ENCODE results near the gene TMEM82. TPM values are rescaled to one million over a fixed set of nuclear protein-coding genes. Genes with fewer than 3 reads are reported as not detected.

The TMEM82 gene
- total and polyA plus RNA-seq, 4 donors, result not detected

GRCh38 chr1:15758343-15758931 lies 16.1 kb downstream of the TMEM82 start, which contains the start of gene FBLIM1:
Gene FBLIM1 (plus strand): TSS chr1:15758795. CDS start chr1:15764984, 6,189 bp downstream.
- Histone ChIP-seq H3K36me3 (ENCODE audit: control insufficient read depth in 4 of 4, insufficient read depth in 4 of 4, low read length in 4 of 4) (no peaks in the 10 kb centered on the region), H3K9ac (ENCODE audit: insufficient read depth in 1 of 2, low read length in 2 of 2) (peak within 1 kb of the TSS; percentile 39 to 65), H3K27ac (ENCODE audit: low read depth in 1 of 2, low read length in 1 of 2) (peak within 1 kb of the TSS; percentile 80 to 84), H3K4me1 (ENCODE audit: control insufficient read depth in 5 of 5, insufficient read depth in 5 of 5, low read length in 5 of 5) (peaks cover 0 to 38% (median 12%) of the 10 kb centered on the region in 5 donors), H3K9me3 (ENCODE audit: control insufficient read depth in 4 of 4, insufficient read depth in 3 of 4, low read length in 3 of 4) (no peaks in the 10 kb centered on the region), H3K4me3 (peak within 1 kb of the TSS; percentile 63), H3K27me3 (ENCODE audit: control insufficient read depth in 3 of 3, insufficient read depth in 3 of 3, low read length in 2 of 3) (no peaks in the 10 kb centered on the region)
- DNase-seq (peak; percentile 43 to 71 (median 67)), ATAC-seq (ENCODE audit: insufficient read depth, low FRiP score) (no peak)
- 3% methylated on average over 34 to 58 of the region's 58 CpGs for WGBS, 2 donors
- no peak for TF ChIP-seq CTCF (IDR thresholded peaks at IDR 0.05; ENCODE audit: control extremely low read depth, extremely low read depth)

GRCh38 chr1:15758953-15759661 lies 16.8 kb downstream of the TMEM82 start:
- peak overlapping the region; percentile 39 to 65 for H3K9ac ChIP-seq (ENCODE audit: insufficient read depth in 1 of 2, low read length in 2 of 2)
- ATAC-seq (ENCODE audit: insufficient read depth, low FRiP score) (no peak), DNase-seq (peak; percentile 41 to 48 (median 45))
- H3K4me1 ChIP-seq (ENCODE audit: control insufficient read depth in 5 of 5, insufficient read depth in 5 of 5, low read length in 5 of 5), result peaks cover 0 to 38% (median 12%) of the 10 kb centered on the region in 5 donors
- peak overlapping the region; percentile 80 to 84 for H3K27ac ChIP-seq (ENCODE audit: low read depth in 1 of 2, low read length in 1 of 2)
- 2% methylated on average over 53 to 58 of the region's 58 CpGs for WGBS, 2 donors
- no peaks in the 10 kb centered on the region for H3K9me3 ChIP-seq (ENCODE audit: control insufficient read depth in 4 of 4, insufficient read depth in 3 of 4, low read length in 3 of 4)
- TF ChIP-seq CTCF (IDR thresholded peaks at IDR 0.05; ENCODE audit: control extremely low read depth, extremely low read depth), result no peak
- H3K4me3 ChIP-seq, result peak overlapping the region; percentile 63
- no peaks in the 10 kb centered on the region for H3K27me3 ChIP-seq (ENCODE audit: control insufficient read depth in 3 of 3, insufficient read depth in 3 of 3, low read length in 2 of 3)
- H3K36me3 ChIP-seq (ENCODE audit: control insufficient read depth in 4 of 4, insufficient read depth in 4 of 4, low read length in 4 of 4), result peaks cover 0 to 3% (median under 1%) of the 10 kb centered on the region in 4 donors

DNA sequence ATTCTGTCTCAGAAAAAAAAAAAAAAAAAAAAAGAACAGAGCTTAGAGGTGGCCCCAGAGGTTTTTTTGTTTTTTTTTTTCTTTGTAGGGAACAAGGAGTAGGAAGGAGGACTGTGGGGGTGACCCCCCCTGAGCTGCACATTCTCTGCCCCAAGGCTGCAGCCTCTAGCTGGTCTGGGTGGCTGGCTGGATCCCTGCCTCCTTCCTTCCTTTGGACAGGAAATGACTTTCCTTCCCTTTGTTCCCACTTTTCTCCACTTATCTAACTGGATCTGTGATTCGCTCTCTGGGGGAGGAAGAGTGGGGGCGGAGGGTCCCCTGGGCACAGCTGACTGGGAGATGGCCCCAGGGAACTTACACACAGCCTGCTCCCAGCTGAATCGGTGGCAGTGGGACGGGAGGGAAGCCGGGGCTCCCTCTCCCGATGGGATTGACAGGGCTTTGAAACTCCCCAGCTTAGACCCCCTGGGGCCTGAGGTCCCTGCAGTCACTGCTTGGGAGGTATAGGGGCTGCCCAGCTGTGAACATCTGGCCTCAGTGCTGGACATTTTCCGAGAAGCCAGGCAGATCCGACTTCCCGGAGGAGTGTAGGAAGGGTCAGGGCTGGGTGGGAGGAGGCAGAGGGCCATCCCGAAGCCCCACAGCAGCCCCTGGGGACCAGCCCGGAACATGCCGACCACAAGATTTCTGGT lies 18.4 kb downstream of the TMEM82 start:
- ATAC-seq (ENCODE audit: insufficient read depth, low FRiP score) (peak; percentile 36), DNase-seq (peak; percentile 97 to 98 (median 98))
- peaks cover 0 to 12% (median 3%) of the 10 kb centered on the region in 4 donors for H3K36me3 ChIP-seq (ENCODE audit: control insufficient read depth in 4 of 4, insufficient read depth in 4 of 4, low read length in 4 of 4)
- no peaks in the 10 kb centered on the region for H3K27me3 ChIP-seq (ENCODE audit: control insufficient read depth in 3 of 3, insufficient read depth in 3 of 3, low read length in 2 of 3)
- no peaks in the 10 kb centered on the region for H3K9me3 ChIP-seq (ENCODE audit: control insufficient read depth in 4 of 4, insufficient read depth in 3 of 4, low read length in 3 of 4)
- 40 to 41% methylated on average over 12 of the region's 12 CpGs for WGBS, 2 donors
- no peak for TF ChIP-seq CTCF (IDR thresholded peaks at IDR 0.05; ENCODE audit: control extremely low read depth, extremely low read depth)
- peak overlapping the region in 1 of 2 donors; percentile 51 for H3K9ac ChIP-seq (ENCODE audit: insufficient read depth in 1 of 2, low read length in 2 of 2)
- H3K4me3 ChIP-seq, result no peak overlapping the region
- peaks cover 0 to 39% (median 12%) of the 10 kb centered on the region in 5 donors for H3K4me1 ChIP-seq (ENCODE audit: control insufficient read depth in 5 of 5, insufficient read depth in 5 of 5, low read length in 5 of 5)
- peak overlapping the region; percentile 29 to 46 for H3K27ac ChIP-seq (ENCODE audit: low read depth in 1 of 2, low read length in 1 of 2)
